NT2/D1 (cell line): ENCODE results near the gene FBXO11.
"Not testable (repeated sequence)": the region's sequence is repeated elsewhere in the genome, so short reads cannot be mapped to it uniquely, and the experiment has no call there.

Experiments
- DNase-seq: peaks from one replicate; pipeline ENCODE4 v3.0.0-alpha.2; 2011; ENCODE audit warnings: low read depth, low spot score
- H3K27me3 ChIP-seq: 2 replicates; pipeline ENCODE4 v1.6.0; 2011; ENCODE audit warnings: mild to moderate bottlenecking; ENCODE audit not compliant: insufficient read length, insufficient read depth
- H3K36me3 ChIP-seq: 2 replicates; pipeline ENCODE4 v1.6.1; 2011; ENCODE audit warnings: mild to moderate bottlenecking, low read length, mixed read lengths; ENCODE audit not compliant: insufficient read depth, insufficient read length
- H3K4me1 ChIP-seq: 2 replicates; pipeline ENCODE4 v1.5.1; 2011; ENCODE audit not compliant: insufficient read depth, insufficient read length
- H3K4me3 ChIP-seq: 2 replicates; pipeline ENCODE4 v1.5.1; 2011; ENCODE audit warnings: low read depth; ENCODE audit not compliant: insufficient read length
- H3K9ac ChIP-seq: 2 replicates; pipeline ENCODE4 v1.6.0; 2011; ENCODE audit warnings: low read depth; ENCODE audit not compliant: insufficient read length
- H3K9me3 ChIP-seq: 2 replicates; pipeline ENCODE4 v1.5.1; 2011; ENCODE audit warnings: mild to moderate bottlenecking, low read length; ENCODE audit not compliant: insufficient read depth
- SUZ12 ChIP-seq: IDR thresholded peaks from 2 replicates; pipeline ENCODE4 v1.6.1; 2011; ENCODE audit not compliant: insufficient read length, insufficient read depth; ENCODE audit errors: extremely low read depth
- YY1 ChIP-seq: IDR thresholded peaks from 2 replicates; pipeline ENCODE4 v1.6.1; 2011; ENCODE audit not compliant: insufficient read length, insufficient read depth
- ZNF274 ChIP-seq: IDR thresholded peaks from 2 replicates; pipeline ENCODE4 v1.6.1; 2011; ENCODE audit warnings: mild to moderate bottlenecking, low read depth, low read length

The FBXO11 gene

DNA sequence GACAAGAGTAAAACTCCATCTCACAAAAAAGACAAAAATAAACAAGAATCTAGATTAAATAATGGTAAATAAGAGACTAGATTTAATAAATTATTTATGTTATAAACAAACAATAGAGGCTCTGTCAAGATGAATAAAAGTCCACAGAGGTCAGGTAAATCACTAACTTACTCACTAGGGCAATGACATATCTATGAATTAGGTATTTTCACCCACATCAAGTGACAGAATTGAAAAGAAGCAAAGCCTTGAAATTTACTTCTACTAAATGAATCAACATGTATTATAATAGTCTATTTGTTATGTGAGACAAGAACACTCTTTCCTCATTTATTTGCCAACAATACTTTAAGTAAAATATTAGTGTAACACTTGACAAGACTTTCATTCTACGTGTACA lies 41.7 kb downstream of the FBXO11 start:
- no peaks in the 10 kb centered on the region for H3K4me1 ChIP-seq
- TF ChIP-seq YY1 (no peak), ZNF274 (no peak), SUZ12 (no peak)
- DNase-seq = no peak
- no peak overlapping the region for H3K4me3 ChIP-seq
- H3K36me3 ChIP-seq = peaks cover 4% of the 10 kb centered on the region
- H3K9me3 ChIP-seq = no peaks in the 10 kb centered on the region
- H3K27me3 ChIP-seq = no peaks in the 10 kb centered on the region
- no peak overlapping the region for H3K9ac ChIP-seq

DNA sequence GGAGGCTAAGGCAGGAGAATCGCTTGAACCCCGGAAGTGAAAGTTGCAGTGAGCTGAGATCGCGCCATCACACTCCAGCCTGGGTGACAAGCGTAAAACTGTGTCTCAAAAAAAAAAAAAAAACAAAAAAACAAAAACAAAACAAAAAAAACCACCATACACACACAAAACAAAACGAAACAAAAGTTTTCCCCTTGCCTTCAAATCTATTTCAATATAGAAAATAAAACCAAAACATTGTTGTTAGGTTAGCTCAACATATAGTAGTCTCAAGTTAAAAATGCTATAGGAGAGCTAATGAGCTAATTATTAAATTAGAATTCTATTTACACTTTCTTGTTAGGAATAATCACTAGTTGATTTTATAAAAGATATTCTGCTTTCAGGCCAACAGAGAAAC lies 43.3 kb downstream of the FBXO11 start:
- no peak overlapping the region for H3K9ac ChIP-seq
- TF ChIP-seq SUZ12 = no peak
- no peak for TF ChIP-seq YY1
- TF ChIP-seq ZNF274 = no peak
- no peak overlapping the region for H3K4me3 ChIP-seq
- H3K4me1 ChIP-seq = no peaks in the 10 kb centered on the region
- no peaks in the 10 kb centered on the region for H3K36me3 ChIP-seq
- no peaks in the 10 kb centered on the region for H3K27me3 ChIP-seq
- no peaks in the 10 kb centered on the region for H3K9me3 ChIP-seq
- no peak for DNase-seq

GRCh38 chr2:47853067-47853777 lies 53.1 kb downstream of the FBXO11 start:
- not testable (repeated sequence) for H3K9me3 ChIP-seq, H3K27me3 ChIP-seq, H3K4me3 ChIP-seq, H3K36me3 ChIP-seq, H3K9ac ChIP-seq, H3K4me1 ChIP-seq, DNase-seq

GRCh38 chr2:47850198-47850597 lies 56.1 kb downstream of the FBXO11 start:
- Histone ChIP-seq H3K9ac (no peak overlapping the region), H3K36me3 (no peaks in the 10 kb centered on the region), H3K9me3 (no peaks in the 10 kb centered on the region), H3K4me1 (no peaks in the 10 kb centered on the region), H3K27me3 (no peaks in the 10 kb centered on the region), H3K4me3 (no peak overlapping the region)
- DNase-seq = no peak
- no peak for TF ChIP-seq ZNF274
- TF ChIP-seq SUZ12 = no peak
- no peak for TF ChIP-seq YY1

GRCh38 chr2:47849368-47849767 lies 56.9 kb downstream of the FBXO11 start:
- H3K4me1 ChIP-seq = no peaks in the 10 kb centered on the region
- no peaks in the 10 kb centered on the region for H3K27me3 ChIP-seq
- DNase-seq = no peak
- no peaks in the 10 kb centered on the region for H3K36me3 ChIP-seq
- TF ChIP-seq SUZ12 = no peak
- no peak for TF ChIP-seq YY1
- H3K9me3 ChIP-seq = no peaks in the 10 kb centered on the region
- no peak overlapping the region for H3K9ac ChIP-seq
- no peak overlapping the region for H3K4me3 ChIP-seq

- TF ChIP-seq ZNF274 (no peak), YY1 (no peak), SUZ12 (no peak)
Observed at GRCh38 chr2:47844162-47844561, 62.1 kb downstream of the FBXO11 start.

DNA sequence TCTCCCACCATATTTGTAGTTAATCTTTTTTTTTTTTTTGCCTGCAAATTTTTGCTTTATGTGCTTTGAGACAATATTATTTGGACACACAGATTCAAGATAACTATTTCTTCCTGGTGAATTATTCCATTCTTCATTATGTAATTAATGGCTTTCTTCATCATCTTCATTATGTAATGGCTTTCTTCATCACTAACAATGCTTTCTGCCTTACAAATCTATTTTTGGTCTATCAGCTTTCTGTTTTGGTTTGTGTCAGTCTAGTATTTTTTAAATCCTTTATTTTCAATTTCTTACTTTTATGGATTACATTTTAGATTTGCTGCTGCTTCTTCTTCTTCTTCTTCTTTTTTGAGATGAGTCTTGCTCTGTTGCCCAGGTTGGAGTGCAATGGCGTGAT lies 62.9 kb downstream of the FBXO11 start:
- Histone ChIP-seq H3K4me1 (no peaks in the 10 kb centered on the region), H3K27me3 (no peaks in the 10 kb centered on the region), H3K4me3 (no peak overlapping the region), H3K9ac (no peak overlapping the region), H3K36me3 (peaks cover 3% of the 10 kb centered on the region), H3K9me3 (no peaks in the 10 kb centered on the region)
- TF ChIP-seq SUZ12 (no peak), ZNF274 (no peak)
- no peak for DNase-seq

More at GRCh38 chr2:47844162-47844561, 62.1 kb downstream of the FBXO11 start:
- Histone ChIP-seq H3K36me3 (no peaks in the 10 kb centered on the region), H3K4me1 (no peaks in the 10 kb centered on the region), H3K9ac (no peak overlapping the region), H3K4me3 (no peak overlapping the region), H3K9me3 (no peaks in the 10 kb centered on the region), H3K27me3 (no peaks in the 10 kb centered on the region)
- DNase-seq = no peak

- Histone ChIP-seq H3K27me3 (no peaks in the 10 kb centered on the region), H3K36me3 (peaks cover 5% of the 10 kb centered on the region), H3K9me3 (no peaks in the 10 kb centered on the region), H3K9ac (no peak overlapping the region), H3K4me3 (no peak overlapping the region), H3K4me1 (no peaks in the 10 kb centered on the region)
- TF ChIP-seq YY1 = no peak
- no peak for TF ChIP-seq ZNF274
- no peak for TF ChIP-seq SUZ12
- DNase-seq = no peak
Observed at GRCh38 chr2:47842846-47843245, 63.5 kb downstream of the FBXO11 start.
